Natural killer cell treated with Interleukin-12 subunit alpha and Interleukin-12 subunit beta and Interleukin-15 and Interleukin-18, amount 100 ng/mL, for 72 hours (primary cell): Measurements from ENCODE around the gene KICS2. TPM values are rescaled to one million over a fixed set of nuclear protein-coding genes. Genes with fewer than 3 reads are reported as not detected.
A peak's percentile ranks its signal among the peaks of the same experiment; 100 is the strongest.
"Not testable (repeated sequence)": the region's sequence is repeated elsewhere in the genome, so short reads cannot be mapped to it uniquely, and the experiment has no call there.

Source experiments
- ATAC-seq, 2 donors: fragments of 150-1000 bp; cut with Tn5 transposase in 1 of 2; sonication (Bioruptor Pico), chemical (Tn5 transposase) in 1 of 2; 2 replicates each; pipeline ENCODE4 v1.10.0; 2021
- DNase-seq: peaks from one replicate; pipeline ENCODE4 v3.0.0; 2022; ENCODE audit warnings: low spot score
- H3K27ac Mint-ChIP-seq, 2 donors: 1 replicate in 1 of 2; 2 replicates in 1 of 2; pipeline ENCODE4 v1.8.0; 2022; ENCODE audit warnings: mixed read lengths in 2 of 2, mild to moderate bottlenecking in 1 of 2, moderate library complexity in 1 of 2
- H3K27me3 Mint-ChIP-seq, 2 donors: 1 replicate in 1 of 2; 2 replicates in 1 of 2; pipeline ENCODE4 v1.8.0; 2022; ENCODE audit warnings: mixed read lengths in 2 of 2
- H3K36me3 Mint-ChIP-seq: one replicate; pipeline ENCODE4 v1.8.0; 2022; ENCODE audit warnings: mixed read lengths
- H3K4me1 Mint-ChIP-seq, 2 donors: 1 replicate in 1 of 2; 2 replicates in 1 of 2; pipeline ENCODE4 v1.8.0; 2022; ENCODE audit warnings: low read depth in 2 of 2, mixed read lengths in 2 of 2, mild to moderate bottlenecking in 1 of 2
- H3K4me3 Mint-ChIP-seq: one replicate; pipeline ENCODE4 v1.8.0; 2022; ENCODE audit warnings: mixed read lengths
- H3K9me3 Mint-ChIP-seq: 2 replicates; pipeline ENCODE4 v1.8.0; 2022; ENCODE audit warnings: mixed read lengths
- total RNA-seq, 2 donors: library from RNA; stranded (reverse); gene quantifications; one replicate each; pipeline ENCODE4 v1.2.3, GENCODE V29; 2022

KICS2 gene
- total RNA-seq, 2 donors from 2014 or later: 9.2 to 15.0 TPM

- H3K9me3 Mint-ChIP-seq: no peaks in the 10 kb centered on the region
- peaks cover 1 to 18% of the 10 kb centered on the region in 2 donors for H3K27me3 Mint-ChIP-seq
- H3K4me1 Mint-ChIP-seq: no peaks in the 10 kb centered on the region
- ATAC-seq: no peak
- no peak overlapping the region for H3K27ac Mint-ChIP-seq
- H3K4me3 Mint-ChIP-seq: no peak overlapping the region
- DNase-seq: no peak
- H3K36me3 Mint-ChIP-seq: no peaks in the 10 kb centered on the region
Measured at GRCh38 chr12:64236549-64236948, 14.5 kb upstream of the KICS2 start.

- DNase-seq: no peak
- Mint-ChIP-seq H3K27me3 (peaks cover 21 to 26% of the 10 kb centered on the region in 2 donors), H3K4me3 (no peak overlapping the region), H3K9me3 (no peaks in the 10 kb centered on the region), H3K4me1 (no peaks in the 10 kb centered on the region), H3K36me3 (no peaks in the 10 kb centered on the region), H3K27ac (no peak overlapping the region)
- ATAC-seq: no peak
Measured at GRCh38 chr12:64232196-64232595, 10.1 kb upstream of the KICS2 start.

DNA sequence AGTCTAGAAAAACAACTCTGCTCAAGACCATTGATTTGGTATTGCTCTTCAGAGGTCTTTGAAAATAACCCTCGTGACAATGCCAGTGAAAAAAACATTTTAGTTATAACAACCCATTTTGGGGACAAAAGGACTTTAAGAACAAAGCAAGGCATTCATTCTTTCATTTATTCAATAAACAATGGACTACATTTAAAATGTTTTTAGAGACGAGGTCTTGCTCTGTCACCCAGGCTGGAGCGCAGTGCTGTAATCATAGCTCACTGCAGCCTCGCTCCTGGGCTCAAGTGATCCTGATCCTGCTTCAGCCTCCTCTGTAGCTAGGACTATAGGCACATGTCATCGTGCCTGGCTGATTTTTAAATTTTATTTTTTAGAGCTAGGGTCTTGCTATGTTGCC, 7.7 kb upstream of the KICS2 start:
- Mint-ChIP-seq H3K4me3 (no peak overlapping the region), H3K9me3 (no peaks in the 10 kb centered on the region), H3K36me3 (no peaks in the 10 kb centered on the region), H3K27ac (no peak overlapping the region), H3K4me1 (no peaks in the 10 kb centered on the region), H3K27me3 (peaks cover 30 to 40% of the 10 kb centered on the region in 2 donors)
- DNase-seq (no peak), ATAC-seq (no peak)

DNA sequence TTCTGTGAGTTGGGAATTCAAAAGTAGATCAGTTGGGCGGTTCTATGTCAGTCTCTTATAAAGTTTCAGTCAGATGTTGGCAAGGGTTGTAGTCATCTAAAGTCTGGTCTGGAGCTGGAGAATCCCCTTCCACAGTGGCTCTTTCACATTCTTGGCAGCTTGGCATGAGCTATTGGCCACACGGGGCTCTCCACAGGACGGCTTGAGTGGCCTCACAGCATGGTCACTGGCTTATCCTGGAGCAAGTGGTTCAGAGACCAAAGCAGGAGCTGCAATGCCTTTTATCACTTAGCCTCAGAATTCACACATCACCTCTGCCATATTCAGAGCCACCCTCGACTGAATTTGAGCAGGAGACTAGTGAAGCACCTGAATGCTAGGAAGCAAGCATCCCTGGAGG, 7.1 kb upstream of the KICS2 start:
- H3K4me1 Mint-ChIP-seq: no peaks in the 10 kb centered on the region
- no peak overlapping the region for H3K27ac Mint-ChIP-seq
- ATAC-seq (no peak), DNase-seq (no peak)
- H3K36me3 Mint-ChIP-seq: no peaks in the 10 kb centered on the region
- no peak overlapping the region for H3K4me3 Mint-ChIP-seq
- H3K27me3 Mint-ChIP-seq: peaks cover 28 to 40% of the 10 kb centered on the region in 2 donors
- no peaks in the 10 kb centered on the region for H3K9me3 Mint-ChIP-seq

DNA sequence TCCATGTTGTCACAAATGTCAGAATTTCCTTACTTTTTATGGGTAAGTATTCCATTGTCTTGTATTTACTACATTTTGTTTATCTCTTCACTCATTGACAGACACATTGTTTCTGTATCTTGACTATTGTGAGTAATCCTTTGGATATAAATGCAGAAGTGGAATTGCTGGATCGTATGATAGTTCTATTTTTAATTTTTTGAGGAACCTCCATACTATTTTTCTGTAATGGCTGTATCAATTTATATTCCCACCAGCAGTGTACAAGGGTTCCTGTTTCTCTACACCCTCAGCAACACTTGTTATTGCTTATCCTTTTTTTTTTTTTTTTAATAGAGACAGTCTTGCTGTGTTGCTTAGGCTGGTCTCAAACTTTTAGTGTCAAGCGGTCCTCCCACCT, 3.5 kb upstream of the KICS2 start:
- ATAC-seq (no peak), DNase-seq (no peak)
- Mint-ChIP-seq H3K9me3 (no peaks in the 10 kb centered on the region), H3K36me3 (peaks cover 6% of the 10 kb centered on the region), H3K27ac (no peak overlapping the region), H3K27me3 (peaks cover 23 to 34% of the 10 kb centered on the region in 2 donors), H3K4me3 (no peak overlapping the region), H3K4me1 (peaks cover 13 to 19% of the 10 kb centered on the region in 2 donors)

DNA sequence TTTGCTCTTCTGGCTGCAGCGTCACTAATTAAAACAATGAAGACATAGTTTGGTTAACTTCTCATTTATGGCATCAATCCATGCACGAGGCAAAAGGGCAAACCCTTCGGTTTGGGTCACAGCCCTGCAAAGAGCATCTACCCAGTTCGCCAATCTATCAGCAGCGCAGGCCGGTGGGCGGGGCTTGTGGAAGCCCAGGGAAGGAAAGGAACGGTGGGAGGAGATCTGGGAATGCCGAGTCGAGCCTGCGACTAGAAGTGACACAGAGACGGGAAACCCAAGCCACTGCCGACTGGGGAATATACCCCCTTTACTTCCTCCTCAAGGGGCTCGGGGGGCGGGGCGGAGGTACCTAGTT, 466 bp downstream of the KICS2 start:
- no peaks in the 10 kb centered on the region for H3K9me3 Mint-ChIP-seq
- peaks cover 22 to 33% of the 10 kb centered on the region in 2 donors for H3K4me1 Mint-ChIP-seq
- peaks cover 6% of the 10 kb centered on the region for H3K36me3 Mint-ChIP-seq
- peak overlapping the region; percentile 100 for H3K4me3 Mint-ChIP-seq
- DNase-seq: peak; percentile 66
- H3K27ac Mint-ChIP-seq: peak overlapping the region; percentile 95 to 98
- peak in 1 of 2 donors; percentile 49 for ATAC-seq
- peaks cover 14 to 17% of the 10 kb centered on the region in 2 donors for H3K27me3 Mint-ChIP-seq

GRCh38 chr12:64220046-64220445, 2.0 kb downstream of the KICS2 start:
- H3K4me3 Mint-ChIP-seq: no peak overlapping the region
- H3K36me3 Mint-ChIP-seq: peaks cover 6% of the 10 kb centered on the region
- H3K27ac Mint-ChIP-seq: no peak overlapping the region
- H3K9me3 Mint-ChIP-seq: no peaks in the 10 kb centered on the region
- DNase-seq (no peak), ATAC-seq (no peak)
- H3K27me3 Mint-ChIP-seq: peaks cover under 1 to 4% of the 10 kb centered on the region in 2 donors
- peaks cover 22 to 33% of the 10 kb centered on the region in 2 donors for H3K4me1 Mint-ChIP-seq

DNA sequence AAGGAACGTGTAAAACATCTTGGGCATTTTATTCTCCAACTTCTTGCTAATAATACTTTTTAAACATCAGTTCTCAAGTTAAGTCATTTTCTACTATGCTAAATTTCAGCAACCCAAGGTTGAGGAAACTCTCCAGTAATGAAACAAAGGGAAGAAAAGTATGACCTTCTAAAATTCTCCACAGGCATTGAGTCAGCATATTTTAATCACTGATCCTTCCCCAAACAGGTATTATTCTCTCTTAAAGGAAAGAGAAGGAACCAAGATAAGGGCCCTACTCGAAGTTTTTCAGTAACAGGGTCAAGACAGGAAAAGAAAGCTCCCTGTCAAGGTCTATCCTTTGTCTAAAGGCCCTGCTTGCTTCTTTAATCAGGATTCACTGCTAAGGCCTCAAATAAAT, 3.0 kb downstream of the KICS2 start:
- H3K36me3 Mint-ChIP-seq: peaks cover 6% of the 10 kb centered on the region
- H3K4me1 Mint-ChIP-seq: peaks cover 22 to 33% of the 10 kb centered on the region in 2 donors
- peaks cover 0 to 1% of the 10 kb centered on the region in 2 donors for H3K27me3 Mint-ChIP-seq
- DNase-seq (no peak), ATAC-seq (no peak)
- no peaks in the 10 kb centered on the region for H3K9me3 Mint-ChIP-seq
- peak overlapping the region; percentile 17 to 73 for H3K27ac Mint-ChIP-seq
- H3K4me3 Mint-ChIP-seq: peak overlapping the region; percentile 65

DNA sequence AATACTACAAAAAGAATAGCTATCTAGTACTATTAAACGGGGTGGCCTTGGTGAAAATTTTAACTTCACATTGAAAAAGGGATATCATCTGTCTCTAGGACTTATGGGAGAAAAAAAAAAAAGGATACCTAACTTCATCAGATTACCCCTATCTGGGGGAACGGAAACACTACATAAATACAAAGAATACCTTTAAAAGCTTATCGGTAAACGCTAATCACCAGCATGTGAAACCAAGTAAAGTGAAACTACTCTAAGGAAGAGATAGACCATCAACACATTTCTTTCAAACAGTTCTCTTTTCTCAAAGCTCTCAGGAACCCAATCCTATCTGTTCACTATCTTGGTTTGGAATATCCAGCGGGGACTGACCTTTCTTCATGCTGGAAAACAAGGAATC, 3.5 kb downstream of the KICS2 start:
- Mint-ChIP-seq H3K36me3 (peaks cover 9% of the 10 kb centered on the region), H3K4me3 (peak overlapping the region; percentile 65), H3K4me1 (peaks cover 22 to 33% of the 10 kb centered on the region in 2 donors), H3K27ac (peak overlapping the region in 1 of 2 donors; percentile 17), H3K9me3 (no peaks in the 10 kb centered on the region), H3K27me3 (no peaks in the 10 kb centered on the region)
- no peak for DNase-seq
- no peak for ATAC-seq

- not testable (repeated sequence) for DNase-seq, H3K27ac Mint-ChIP-seq, H3K9me3 Mint-ChIP-seq, H3K4me3 Mint-ChIP-seq, ATAC-seq, H3K27me3 Mint-ChIP-seq
- peaks cover 10% of the 10 kb centered on the region for H3K36me3 Mint-ChIP-seq
- H3K4me1 Mint-ChIP-seq: peaks cover 22 to 32% of the 10 kb centered on the region in 2 donors
Measured at GRCh38 chr12:64217643-64218042, 4.5 kb downstream of the KICS2 start.

DNA sequence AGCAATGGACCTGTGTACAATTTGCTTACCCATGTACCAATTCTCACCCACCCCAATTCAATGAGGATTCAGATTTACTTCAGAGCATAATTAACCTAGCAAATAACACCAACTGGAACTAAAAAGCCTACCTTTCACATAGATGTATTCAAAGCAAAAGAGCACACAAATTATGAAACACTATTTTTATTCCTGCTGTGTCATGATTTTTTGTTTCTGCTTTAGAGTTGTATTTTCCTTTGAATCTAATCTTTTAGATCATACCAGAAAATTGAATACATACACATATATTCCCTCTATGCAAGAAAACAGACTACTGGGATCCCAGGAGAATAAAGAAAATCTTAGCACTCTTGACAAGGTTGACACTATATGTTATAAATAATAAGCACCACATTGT, 5.9 kb downstream of the KICS2 start:
- Mint-ChIP-seq H3K9me3 (no peaks in the 10 kb centered on the region), H3K36me3 (peaks cover 8% of the 10 kb centered on the region), H3K27ac (no peak overlapping the region), H3K4me3 (no peak overlapping the region), H3K4me1 (peaks cover 10 to 19% of the 10 kb centered on the region in 2 donors), H3K27me3 (no peaks in the 10 kb centered on the region)
- no peak for DNase-seq
- no peak for ATAC-seq

DNA sequence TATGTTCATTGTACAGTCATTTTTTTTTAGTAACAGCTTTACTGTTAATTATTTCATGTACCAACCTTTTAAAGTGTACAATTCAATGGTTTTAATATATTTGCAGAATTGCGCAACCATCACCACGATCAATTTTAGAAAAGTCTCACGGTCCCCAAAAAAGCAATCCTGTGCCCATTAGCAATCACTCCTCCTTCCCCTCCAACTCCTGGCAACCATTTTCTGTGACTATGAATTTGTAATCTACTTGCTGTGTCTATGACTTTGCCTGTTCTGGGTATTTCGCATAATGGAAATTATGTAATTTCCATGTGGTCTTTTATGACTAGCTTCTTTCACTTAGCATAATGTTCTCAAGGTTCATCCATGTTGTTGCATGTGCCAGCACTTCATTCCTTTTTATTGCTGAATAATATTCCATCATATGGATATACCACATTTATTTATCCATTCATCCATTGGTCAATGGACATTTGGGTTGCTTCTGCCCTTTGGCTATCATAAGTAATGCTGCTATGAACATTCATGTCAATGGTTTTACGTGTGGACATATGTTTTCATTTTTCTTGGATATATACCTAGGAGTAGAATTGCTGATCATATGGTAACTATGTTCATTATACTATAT, 9.9 kb downstream of the KICS2 start:
- ATAC-seq: no peak
- H3K27me3 Mint-ChIP-seq: no peaks in the 10 kb centered on the region
- H3K36me3 Mint-ChIP-seq: peaks cover 8% of the 10 kb centered on the region

DNA sequence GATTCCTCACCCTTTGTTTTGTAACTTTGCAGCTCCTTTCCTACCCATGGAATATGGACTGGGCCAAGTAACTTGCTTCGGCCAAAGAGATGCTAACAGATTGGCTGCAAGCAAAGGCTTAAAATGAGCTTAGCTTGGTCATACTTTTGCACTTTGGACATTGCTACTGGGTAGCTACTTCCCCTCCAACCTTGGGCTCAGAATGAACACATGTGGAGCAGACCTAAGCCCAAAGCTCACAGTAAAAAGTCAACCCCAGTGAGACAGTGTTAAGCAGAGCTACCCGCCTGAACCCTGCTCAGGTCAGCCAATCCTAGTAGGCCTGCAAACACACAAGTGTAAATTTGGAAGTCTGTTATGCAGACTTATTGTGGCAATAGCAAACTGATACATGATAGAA, 14.6 kb downstream of the KICS2 start:
- ATAC-seq: no peak
- no peak overlapping the region for H3K27ac Mint-ChIP-seq
- H3K4me1 Mint-ChIP-seq: no peaks in the 10 kb centered on the region
- DNase-seq: no peak
- H3K4me3 Mint-ChIP-seq: no peak overlapping the region
- H3K9me3 Mint-ChIP-seq: no peaks in the 10 kb centered on the region
- H3K27me3 Mint-ChIP-seq: no peaks in the 10 kb centered on the region
- H3K36me3 Mint-ChIP-seq: peaks cover 3% of the 10 kb centered on the region

More for the DNA sequence above, 9.9 kb downstream of the KICS2 start:
- no peak for DNase-seq
- Mint-ChIP-seq H3K27ac (no peak overlapping the region), H3K9me3 (no peaks in the 10 kb centered on the region), H3K4me1 (no peaks in the 10 kb centered on the region), H3K4me3 (no peak overlapping the region)

GRCh38 chr12:64205542-64205941, 16.6 kb downstream of the KICS2 start:
- ATAC-seq: no peak
- Mint-ChIP-seq H3K27me3 (no peaks in the 10 kb centered on the region), H3K27ac (no peak overlapping the region), H3K9me3 (no peaks in the 10 kb centered on the region), H3K4me1 (no peaks in the 10 kb centered on the region), H3K36me3 (no peaks in the 10 kb centered on the region), H3K4me3 (no peak overlapping the region)
- DNase-seq: no peak

- no peaks in the 10 kb centered on the region for H3K27me3 Mint-ChIP-seq
- H3K36me3 Mint-ChIP-seq: no peaks in the 10 kb centered on the region
- H3K4me1 Mint-ChIP-seq: no peaks in the 10 kb centered on the region
- H3K9me3 Mint-ChIP-seq: no peaks in the 10 kb centered on the region
- no peak overlapping the region for H3K27ac Mint-ChIP-seq
- H3K4me3 Mint-ChIP-seq: no peak overlapping the region
- ATAC-seq: no peak
- DNase-seq: no peak
Measured at GRCh38 chr12:64203775-64204174, 18.3 kb downstream of the KICS2 start.
